Activated naive CD4-positive, alpha-beta T cell treated with Interleukin-2 at 50 U/mL for 16 hours (primary cell): ENCODE results near the gene CD83.
A peak's percentile ranks its signal among the peaks of the same experiment; 100 is the strongest.

Experiments used
- DNase-seq: peaks from one replicate; pipeline ENCODE4 v3.0.0-alpha.2; 2020

The CD83 gene

DNA sequence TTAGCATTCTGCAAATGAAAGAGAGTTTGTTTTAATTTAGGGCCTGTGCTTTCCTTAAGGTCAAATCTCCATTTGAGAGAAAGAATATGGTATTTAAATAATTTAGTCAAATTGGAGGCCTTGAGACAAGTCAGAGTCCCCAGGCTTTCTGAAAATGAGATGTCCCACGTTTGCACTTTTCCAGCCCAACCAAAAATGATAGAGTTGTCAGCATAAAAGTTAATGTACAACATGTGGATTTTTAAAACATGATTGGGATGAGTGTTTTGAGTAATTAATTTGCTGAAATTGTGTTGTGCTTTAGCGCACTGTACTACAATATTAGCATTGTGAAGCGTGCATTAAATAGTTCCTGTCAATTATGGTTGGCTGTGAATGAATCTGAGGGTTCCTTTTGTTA, 10.0 kb downstream of the CD83 start:
- DNase-seq = no peak

DNA sequence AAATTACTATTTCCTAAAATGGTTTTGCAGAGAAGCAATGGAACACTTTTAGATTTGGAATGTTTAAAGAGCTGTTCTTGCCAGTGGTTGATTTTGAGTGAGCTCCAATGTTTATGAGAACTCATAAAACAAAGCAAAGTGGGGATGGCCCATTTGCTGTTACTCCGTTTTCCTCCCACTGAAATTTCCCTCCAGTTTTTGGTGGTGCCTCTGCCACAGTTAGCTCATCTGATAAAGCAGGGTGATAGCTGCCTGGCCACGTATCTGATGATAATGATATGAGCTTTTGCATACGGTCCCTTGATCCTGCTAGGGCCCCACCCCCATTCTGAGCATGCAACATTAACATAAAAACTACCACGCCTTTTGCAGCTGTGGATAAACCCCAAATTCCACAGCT, 10.4 kb downstream of the CD83 start:
- DNase-seq = no peak

DNA sequence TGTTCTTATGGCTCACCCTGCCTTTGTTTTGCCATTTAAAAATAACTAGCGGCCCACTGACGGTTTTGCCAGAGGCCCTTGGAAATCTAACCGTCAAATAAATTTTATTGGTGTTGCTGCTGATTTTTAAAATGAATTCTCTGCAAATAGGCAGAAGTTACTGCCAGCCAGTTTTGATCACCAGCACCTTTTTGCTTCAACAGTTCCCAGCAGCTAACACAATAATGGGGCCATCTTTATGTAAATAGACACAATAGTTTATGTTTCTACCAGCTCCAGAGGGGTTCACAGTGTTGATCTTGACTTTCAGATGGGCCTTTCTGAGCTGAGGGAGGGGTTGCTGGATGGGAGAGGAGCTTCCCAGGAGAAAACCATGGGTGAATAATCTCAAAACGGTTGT, 11.2 kb downstream of the CD83 start:
- no peak for DNase-seq

DNA sequence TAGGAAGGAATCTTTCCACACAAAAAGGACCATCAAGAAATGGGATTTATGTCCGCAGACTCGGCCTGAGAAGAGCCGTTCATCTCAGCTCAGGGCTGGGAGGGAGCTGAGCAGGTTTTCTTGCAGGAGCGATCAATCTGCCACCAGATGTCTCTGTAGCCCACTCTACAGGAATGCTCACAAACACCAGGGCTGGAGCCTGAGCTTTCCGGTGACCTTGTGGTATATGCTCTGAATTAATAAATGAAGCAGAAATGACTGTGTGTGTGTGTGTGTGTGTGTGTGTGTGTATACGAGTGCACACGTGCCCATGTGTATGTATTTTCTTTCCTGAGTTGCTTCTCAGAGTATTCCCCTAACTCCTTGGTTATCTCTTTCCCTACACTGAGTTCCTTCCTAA, 12.0 kb downstream of the CD83 start:
- DNase-seq = no peak

DNA sequence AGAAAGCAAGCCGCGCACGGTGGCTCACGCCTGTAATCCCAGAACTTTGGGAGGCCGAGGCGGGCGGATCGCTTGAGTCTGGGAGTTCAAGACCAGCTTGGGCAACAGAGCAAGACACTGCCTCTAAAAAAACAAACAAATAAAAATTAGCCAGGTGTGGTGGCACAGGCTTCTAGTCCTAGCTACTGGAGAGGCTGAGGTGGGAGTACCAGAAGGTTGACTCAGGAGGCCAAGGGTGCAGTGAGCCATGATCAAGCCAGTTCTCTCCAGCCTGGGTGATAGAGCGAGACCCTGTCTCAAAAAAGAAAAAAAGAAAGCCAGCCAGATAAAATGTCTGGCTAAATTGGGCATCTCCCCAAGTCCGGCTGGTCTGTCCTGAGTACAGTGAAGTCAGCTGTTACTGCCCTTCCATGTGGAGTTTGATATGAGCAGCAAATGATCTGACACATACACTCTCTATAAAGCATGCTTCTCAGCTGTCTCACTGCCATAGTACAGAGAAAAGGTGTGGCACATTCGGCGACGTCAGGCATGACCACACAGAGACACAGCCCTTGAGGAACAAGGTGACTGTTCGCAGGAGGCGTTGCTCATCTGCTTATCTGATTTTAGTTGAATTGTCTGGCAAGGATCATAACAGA, 13.0 kb downstream of the CD83 start:
- no peak for DNase-seq

DNA sequence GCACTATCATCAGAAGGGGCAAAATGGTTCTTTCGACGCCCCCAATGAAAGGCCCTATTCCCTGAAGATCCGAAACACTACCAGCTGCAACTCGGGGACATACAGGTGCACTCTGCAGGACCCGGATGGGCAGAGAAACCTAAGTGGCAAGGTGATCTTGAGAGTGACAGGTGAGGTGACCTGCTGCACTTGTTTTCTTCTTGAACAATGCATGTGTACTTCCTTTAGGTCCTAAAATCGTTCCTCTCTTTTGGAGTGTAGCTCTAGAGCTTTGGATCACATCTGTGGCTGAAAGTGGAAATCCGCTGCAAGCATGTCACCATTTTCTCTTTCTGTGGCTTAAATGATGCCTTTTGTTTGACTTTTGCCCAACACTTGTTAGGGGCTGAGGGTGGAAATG, 14.0 kb downstream of the CD83 start:
- DNase-seq = no peak

DNA sequence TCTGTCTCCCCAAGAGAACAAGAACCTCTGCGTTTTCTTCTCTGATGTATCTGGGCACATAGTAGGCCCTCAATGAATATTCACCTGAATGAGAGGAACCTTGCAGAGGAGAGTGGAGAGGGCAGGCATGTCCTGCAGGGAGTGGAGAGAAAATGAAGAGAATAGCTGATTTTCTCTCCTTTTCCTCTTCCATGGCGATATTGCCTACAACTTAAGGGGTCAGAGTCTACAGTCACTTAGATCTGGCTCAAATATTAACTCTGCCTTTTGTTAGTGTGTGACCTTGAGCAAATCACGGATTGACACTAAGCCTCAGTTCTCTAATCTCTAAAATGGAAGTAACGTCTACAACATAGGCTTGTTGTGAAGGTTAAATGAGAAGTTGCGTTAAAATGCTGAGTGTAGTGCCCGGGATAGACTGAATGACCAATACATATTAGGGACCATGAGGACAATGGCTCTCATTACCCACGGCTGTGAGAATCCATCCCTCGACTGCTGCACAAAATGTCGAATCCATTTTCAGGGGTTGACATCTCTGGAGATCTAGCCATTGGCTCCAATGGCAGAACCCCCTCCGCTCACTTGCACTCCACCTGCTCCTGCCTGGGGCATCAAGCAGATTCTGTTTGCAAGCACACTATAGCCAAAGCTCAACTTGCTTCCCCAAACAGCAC, 14.8 kb downstream of the CD83 start:
- no peak for DNase-seq

DNA sequence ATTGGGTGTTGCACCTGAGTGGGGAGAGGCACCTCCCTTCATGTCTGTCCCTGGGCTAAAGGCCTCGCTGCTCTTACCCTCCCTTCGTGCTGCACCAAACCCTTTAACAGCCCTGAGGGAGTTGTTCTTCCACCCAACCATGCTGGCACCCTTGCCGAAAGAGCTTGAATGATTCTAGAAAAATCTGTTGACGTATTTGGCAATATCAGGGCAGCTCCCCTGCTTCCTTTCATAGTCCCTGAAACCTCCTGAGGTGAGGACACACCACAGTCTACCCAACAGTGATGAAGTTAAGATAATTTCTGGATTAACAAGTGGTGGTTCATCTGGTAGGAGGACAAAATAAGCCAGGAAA, 15.3 kb downstream of the CD83 start:
- no peak for DNase-seq

DNA sequence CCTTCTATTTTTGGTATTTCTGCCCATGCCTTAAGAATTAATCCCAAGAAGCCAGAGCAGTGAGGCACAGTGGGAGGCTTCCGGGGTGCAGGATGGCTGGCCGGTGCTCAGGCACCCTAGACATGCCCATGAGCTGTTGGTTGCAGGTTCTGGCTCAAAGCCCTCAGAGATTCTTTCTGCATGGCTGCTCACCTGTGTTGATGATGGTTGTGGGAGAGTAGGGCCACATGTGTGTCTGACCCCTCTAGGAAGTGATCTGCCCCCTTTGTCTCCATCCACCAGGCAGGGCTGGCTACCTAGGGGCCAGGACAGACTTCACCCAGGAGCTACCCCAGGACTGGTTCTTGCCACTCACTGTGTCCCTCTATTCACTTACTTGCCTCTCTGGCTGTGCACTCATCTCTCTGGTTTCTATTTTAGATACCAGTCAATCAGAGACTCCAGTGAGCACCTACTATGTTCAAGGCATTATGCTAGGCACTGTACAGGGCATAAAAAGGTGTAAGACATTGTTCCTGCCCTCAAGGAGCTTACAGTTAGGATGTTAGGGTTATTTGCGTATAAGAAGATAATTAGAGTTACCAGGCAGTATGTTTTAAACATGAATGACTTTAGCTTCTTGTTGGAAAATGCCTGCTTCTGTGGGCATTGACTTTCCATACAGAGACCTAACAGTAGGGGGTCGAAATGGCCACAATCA, 16.8 kb downstream of the CD83 start:
- no peak for DNase-seq

DNA sequence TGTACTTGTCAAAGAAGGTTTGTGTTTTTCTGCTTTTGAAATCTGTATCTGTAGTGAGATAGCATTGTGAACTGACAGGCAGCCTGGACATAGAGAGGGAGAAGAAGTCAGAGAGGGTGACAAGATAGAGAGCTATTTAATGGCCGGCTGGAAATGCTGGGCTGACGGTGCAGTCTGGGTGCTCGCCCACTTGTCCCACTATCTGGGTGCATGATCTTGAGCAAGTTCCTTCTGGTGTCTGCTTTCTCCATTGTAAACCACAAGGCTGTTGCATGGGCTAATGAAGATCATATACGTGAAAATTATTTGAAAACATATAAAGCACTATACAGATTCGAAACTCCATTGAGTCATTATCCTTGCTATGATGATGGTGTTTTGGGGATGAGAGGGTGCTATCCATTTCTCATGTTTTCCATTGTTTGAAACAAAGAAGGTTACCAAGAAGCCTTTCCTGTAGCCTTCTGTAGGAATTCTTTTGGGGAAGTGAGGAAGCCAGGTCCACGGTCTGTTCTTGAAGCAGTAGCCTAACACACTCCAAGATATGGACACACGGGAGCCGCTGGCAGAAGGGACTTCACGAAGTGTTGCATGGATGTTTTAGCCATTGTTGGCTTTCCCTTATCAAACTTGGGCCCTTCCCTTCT, 18.4 kb downstream of the CD83 start:
- no peak for DNase-seq

DNA sequence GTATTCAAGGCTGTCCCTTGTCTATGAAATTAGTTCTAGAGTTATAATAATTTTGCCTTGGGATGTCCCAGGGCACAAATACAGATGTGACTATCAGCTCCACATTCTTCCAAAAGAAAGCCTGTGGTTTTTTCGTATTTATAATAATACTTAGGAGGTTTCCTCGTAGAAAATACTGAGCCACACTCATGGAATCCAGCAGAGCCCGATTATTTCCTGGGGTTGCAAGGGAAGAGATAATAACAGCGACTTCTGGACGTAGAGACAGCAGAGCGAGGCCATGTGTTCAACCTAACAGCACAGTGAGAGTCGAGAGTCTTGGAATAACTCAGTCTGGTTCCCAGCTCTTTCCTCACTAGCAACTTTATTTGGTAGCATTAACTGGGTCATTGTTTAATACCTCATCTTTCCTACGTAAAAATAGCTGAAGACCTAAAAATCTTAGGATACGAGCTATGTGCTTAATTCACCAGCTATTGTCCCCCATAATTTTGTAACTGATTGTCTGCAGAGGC, 21.2 kb downstream of the CD83 start:
- DNase-seq = no peak

DNA sequence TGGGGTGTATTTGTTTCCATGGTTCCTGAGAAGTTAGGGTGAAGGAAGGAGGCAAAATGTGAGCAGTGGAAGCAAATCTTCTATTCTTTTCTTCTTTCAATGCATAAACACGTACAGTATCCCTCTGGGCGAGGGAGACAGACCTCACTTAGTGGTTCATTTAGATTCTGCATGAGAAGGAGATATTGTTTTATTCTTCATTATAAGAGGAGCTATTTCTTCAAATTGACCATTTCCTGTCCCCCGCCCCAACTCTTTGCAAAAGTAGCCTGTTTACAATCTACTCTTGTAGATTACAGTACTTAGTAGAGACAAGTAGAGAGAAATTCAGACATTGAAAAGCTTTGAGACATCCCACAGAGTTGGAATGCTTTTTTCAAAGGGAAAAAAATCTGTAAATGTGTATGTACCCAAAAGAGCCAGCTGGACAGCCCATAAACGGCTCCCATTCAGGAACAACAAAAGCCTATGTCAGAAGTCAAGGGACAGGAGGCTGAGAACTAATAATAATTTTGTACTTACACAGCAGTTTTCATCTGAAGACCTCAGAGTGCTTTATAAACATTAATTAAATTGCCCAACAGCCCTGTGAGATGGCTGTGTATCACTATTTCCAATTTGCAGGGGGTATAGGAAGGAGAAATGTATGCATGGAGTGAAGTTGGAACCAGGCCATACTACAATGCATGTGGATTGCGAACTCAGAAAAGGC, 23.9 kb downstream of the CD83 start:
- no peak for DNase-seq

DNA sequence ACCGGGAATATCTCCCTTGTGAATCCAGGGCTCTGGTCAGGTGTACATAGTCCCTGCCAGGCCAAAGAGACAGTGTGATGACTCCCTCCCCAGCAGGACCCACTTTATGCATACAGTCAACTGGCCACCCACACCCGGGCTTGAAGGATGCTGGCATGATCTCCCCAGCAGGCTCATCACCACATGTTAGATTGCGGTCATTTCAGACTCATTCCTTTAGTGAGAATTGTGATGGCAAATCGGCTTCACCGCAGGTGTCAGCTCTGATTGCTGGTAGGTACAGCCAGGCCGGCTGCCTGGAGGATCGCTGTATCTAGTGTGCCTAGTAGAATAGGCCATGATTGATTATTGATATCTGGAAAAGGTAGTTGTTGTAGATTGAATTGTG, 24.5 kb downstream of the CD83 start:
- DNase-seq = no peak

DNA sequence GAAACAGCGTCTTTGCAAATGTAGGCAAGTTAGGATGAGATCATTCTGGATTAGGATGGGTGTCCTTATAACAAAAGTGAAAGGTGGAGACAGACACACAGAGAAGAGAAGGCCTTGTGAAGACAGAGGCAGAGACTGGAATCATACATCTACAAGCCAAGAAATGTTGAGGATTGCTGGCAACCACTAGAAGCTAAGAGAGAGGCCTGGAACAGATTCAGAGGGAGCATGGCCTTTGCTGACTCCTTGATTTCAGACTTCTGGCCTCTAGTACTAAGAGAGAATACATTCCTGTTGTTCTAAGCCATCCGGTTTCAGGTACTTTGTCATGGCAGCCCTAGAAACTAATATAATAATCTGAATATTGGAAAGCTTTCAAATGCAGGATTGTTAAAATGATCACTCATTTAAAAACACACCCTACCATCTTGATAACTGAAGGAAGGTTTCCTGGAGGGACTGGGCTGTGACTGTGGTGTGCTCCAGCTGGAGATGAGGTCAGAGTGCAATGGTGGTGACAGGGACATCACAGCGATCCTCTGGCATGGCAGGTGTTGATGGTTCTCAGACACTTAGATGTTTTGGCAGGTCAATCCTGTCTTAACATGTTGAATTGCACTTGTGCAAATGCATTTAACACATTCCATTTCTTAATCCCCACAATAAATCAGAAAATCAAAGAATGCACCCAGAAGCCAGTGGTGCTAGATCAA, 25.1 kb downstream of the CD83 start:
- no peak for DNase-seq

DNA sequence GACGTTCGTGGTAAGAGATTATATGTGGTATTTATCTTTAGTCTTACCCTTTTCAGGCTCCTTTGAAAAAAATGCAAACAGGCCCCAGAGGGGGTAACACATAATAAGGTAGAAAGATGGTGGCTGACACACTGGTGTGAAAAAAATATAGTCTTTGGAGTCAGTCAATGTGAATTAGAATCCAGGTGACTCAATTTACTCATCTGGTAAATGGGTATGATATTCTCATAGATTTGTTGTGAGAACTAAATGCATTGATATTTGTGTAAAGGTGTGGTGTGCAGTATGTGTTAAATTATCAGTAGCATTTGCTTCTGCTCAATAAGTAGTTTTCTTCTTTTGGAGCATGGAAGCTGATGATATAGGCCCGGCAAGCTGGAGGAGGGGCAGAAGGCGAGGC, 25.7 kb downstream of the CD83 start:
- DNase-seq = no peak

DNA sequence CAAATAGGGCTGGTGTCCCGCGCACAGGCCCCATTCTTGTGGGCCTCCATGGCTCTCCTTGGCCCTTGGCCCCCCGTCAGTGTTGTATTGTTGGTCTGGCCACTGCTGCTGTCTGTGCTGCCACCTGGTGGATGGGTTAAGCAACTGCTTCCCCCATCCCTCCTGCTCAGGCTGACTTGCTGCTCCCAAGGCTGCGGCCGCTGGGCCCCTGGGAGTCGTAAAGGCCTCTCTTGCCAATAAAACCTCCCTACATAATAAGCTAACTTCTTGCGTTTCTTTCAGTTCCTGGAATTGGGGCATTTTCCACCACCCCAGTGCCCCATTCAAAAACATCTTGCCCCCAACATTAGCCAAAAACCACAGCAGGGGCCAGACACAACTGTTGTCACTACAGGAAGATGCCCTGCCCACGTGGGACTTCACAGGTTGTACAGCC, 27.1 kb downstream of the CD83 start:
- peak; percentile 72 for DNase-seq

DNA sequence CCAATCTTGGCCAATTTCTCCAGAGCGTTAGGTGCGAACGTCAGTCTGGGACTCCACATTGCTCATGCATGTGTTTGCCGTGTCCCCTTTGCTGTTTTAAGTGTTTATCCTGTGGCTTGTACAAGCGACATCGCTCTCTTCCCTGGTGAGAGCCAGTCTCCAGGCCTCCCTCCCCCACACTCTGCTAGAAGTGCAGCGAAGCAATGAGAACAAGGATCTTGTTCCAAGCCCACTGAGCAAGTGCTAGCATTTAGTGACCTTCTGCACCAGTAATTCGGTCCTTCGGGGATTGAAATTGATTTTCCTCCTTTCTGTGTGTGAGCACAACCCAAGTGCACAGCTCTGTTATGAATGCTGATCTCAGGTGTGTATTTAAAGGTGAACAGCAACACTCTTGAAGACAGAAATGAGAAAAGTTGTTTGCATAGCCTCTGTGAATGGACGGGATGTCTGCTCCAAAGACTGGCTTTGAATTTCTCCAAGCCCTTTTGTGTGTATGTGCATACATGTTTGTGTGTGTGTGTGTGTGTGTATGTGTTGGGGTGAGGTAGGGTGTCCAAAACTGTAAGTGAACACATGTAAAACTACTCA, 29.0 kb downstream of the CD83 start:
- DNase-seq = no peak

DNA sequence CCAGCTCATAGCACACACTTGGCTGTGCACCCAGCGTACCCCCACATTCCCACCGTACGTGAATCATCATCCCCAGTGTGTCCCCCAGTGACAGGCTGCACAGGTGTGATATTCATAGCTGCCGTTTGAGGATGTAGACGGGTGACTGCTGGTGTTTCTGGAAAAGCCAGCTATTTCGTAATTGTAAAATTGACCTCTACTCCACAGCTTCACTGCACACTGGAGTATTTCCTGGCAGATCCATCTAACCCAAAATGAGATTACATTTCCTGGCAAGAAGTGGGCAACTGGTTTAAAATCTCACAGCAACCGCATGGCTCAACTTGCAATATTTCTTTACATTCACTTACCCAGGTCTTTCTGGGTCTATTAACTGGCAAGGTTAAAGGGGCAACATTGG, 30.3 kb downstream of the CD83 start:
- DNase-seq = no peak

DNA sequence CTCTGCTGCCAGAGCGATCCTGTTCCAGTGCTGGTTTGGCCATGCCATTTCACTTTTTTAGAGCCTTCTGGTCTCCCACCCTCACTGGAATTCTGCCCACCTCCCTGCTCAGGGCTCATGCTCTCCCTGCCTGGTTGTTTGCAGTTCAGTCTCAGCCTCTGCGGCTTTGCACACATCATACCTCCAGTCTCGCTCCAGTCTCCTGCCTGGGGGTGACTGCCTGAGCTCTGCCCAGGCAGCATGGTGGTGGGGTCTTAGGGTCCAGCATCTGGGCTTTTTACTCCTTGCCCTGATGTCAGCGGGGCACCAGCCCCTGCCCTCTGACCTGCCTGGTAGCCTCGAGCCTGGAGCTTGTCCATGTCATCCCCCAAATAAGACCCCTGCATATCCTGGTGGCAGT, 30.9 kb downstream of the CD83 start:
- DNase-seq = no peak

DNA sequence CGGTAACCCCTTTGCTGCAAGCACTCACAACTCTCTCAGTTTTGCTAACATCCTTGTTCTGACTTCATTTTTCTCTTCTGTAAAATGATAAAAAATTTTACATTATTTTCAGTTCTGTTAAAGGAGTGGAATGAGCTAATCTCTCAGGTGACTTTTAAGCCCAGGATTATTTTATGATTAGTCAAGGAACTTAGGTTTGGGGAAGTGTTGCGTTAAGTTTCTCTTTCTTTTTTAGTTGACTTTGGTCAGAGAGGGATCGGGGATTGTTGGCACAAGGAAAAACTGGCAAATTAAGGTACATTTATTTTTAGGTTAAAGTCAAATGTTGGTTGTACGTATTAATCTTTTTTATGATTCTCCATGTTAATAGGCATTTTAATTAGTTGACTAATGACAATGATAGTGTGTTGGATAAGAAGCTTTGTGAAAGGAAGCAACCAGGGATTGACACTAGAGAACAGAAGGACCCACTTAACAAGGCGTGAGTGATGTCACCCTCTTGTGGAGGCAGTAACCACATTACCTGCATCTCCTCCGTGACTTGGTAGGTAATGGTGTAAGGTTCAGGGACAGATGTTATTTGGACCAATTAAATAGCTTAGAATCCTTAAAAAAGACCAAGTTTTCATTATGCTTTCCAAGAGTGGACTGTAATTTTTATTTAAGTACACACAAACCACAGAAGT, 31.6 kb downstream of the CD83 start:
- DNase-seq = no peak

DNA sequence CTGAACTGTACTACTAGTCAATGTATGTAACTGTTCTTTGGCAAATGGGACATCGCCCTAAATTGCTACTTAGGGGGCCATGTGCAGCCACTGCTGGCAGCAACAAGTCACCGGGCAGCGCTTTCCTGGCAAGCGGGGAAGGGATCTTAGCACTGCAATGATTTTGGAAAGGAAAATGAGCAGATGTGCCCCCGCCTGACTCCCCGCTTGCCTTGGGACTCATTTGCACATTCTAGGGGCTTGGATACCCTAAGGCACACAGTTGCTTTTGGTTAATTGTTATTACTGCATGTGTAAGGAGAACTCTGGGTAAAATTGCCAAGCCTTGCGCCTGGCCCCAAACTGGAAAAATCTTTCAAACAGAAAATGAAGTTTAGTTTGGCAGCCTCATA, 32.2 kb downstream of the CD83 start:
- no peak for DNase-seq
